Effector memory CD4-positive, alpha-beta T cell (primary cell): ENCODE data around the gene CDKAL1.

Experiments
- DNase-seq, 3 donors: peaks; one replicate each; pipeline ENCODE4 v3.0.0-alpha.2; 2020
- H3K27ac ChIP-seq: 2 replicates; pipeline ENCODE4 v1.7.0; 2013; ENCODE audit warnings: mild to moderate bottlenecking, low read length, moderate library complexity; ENCODE audit not compliant: insufficient read depth, poor library complexity, severe bottlenecking
- H3K27me3 ChIP-seq: replicated peaks from 2 replicates; pipeline ENCODE4 v1.7.0; 2013; ENCODE audit warnings: mild to moderate bottlenecking, low read length; ENCODE audit not compliant: insufficient read depth, control insufficient read depth, poor library complexity, severe bottlenecking
- H3K36me3 ChIP-seq: 2 replicates; pipeline ENCODE4 v1.7.0; 2013; ENCODE audit warnings: mild to moderate bottlenecking, low read length, moderate library complexity; ENCODE audit not compliant: control insufficient read depth, insufficient read depth
- H3K4me1 ChIP-seq: 2 replicates; pipeline ENCODE4 v1.7.0; 2013; ENCODE audit warnings: low read length, mild to moderate bottlenecking; ENCODE audit not compliant: control insufficient read depth, insufficient read depth, poor library complexity, severe bottlenecking
- H3K4me3 ChIP-seq: 2 replicates; pipeline ENCODE4 v1.7.0; 2013; ENCODE audit warnings: low read length, low read depth, mild to moderate bottlenecking; ENCODE audit not compliant: insufficient read depth, poor library complexity, severe bottlenecking
- H3K9me3 ChIP-seq: 2 replicates; pipeline ENCODE4 v1.7.0; 2013; ENCODE audit warnings: mild to moderate bottlenecking, low read length, moderate library complexity; ENCODE audit not compliant: control insufficient read depth

CDKAL1 gene

GRCh38 chr6:21098744-21099143, 564.5 kb downstream of the CDKAL1 start:
- Histone ChIP-seq H3K9me3 (no peaks in the 10 kb centered on the region), H3K27me3 (no peaks in the 10 kb centered on the region), H3K4me1 (no peaks in the 10 kb centered on the region), H3K27ac (no peak overlapping the region), H3K36me3 (peaks cover 3% of the 10 kb centered on the region), H3K4me3 (no peak overlapping the region)
- no peak for DNase-seq

GRCh38 chr6:21099338-21100314, 565.4 kb downstream of the CDKAL1 start:
- Histone ChIP-seq H3K36me3 (peaks cover 3% of the 10 kb centered on the region), H3K4me3 (no peak overlapping the region), H3K27me3 (no peaks in the 10 kb centered on the region), H3K9me3 (no peaks in the 10 kb centered on the region), H3K27ac (no peak overlapping the region), H3K4me1 (no peaks in the 10 kb centered on the region)
- no peak for DNase-seq

GRCh38 chr6:21100991-21101390, 566.7 kb downstream of the CDKAL1 start:
- Histone ChIP-seq H3K4me1 (no peaks in the 10 kb centered on the region), H3K4me3 (no peak overlapping the region), H3K9me3 (no peaks in the 10 kb centered on the region), H3K27me3 (no peaks in the 10 kb centered on the region), H3K27ac (no peak overlapping the region), H3K36me3 (peaks cover 3% of the 10 kb centered on the region)
- DNase-seq = no peak

- Histone ChIP-seq H3K9me3 (no peaks in the 10 kb centered on the region), H3K27ac (no peak overlapping the region), H3K4me1 (no peaks in the 10 kb centered on the region), H3K4me3 (no peak overlapping the region), H3K36me3 (peaks cover 3% of the 10 kb centered on the region), H3K27me3 (no peaks in the 10 kb centered on the region)
- no peak for DNase-seq
Measured at GRCh38 chr6:21101694-21102093, 567.4 kb downstream of the CDKAL1 start.

GRCh38 chr6:21102201-21102600, 567.9 kb downstream of the CDKAL1 start:
- DNase-seq = no peak
- H3K36me3 ChIP-seq = peaks cover 3% of the 10 kb centered on the region
- H3K27ac ChIP-seq = no peak overlapping the region
- no peaks in the 10 kb centered on the region for H3K9me3 ChIP-seq
- H3K27me3 ChIP-seq = no peaks in the 10 kb centered on the region
- H3K4me1 ChIP-seq = no peaks in the 10 kb centered on the region
- H3K4me3 ChIP-seq = no peak overlapping the region

- Histone ChIP-seq H3K4me1 (no peaks in the 10 kb centered on the region), H3K27ac (no peak overlapping the region), H3K27me3 (no peaks in the 10 kb centered on the region), H3K36me3 (peaks cover 3% of the 10 kb centered on the region), H3K4me3 (no peak overlapping the region), H3K9me3 (no peaks in the 10 kb centered on the region)
- DNase-seq = no peak
Measured at GRCh38 chr6:21102624-21103023, 568.4 kb downstream of the CDKAL1 start.

- Histone ChIP-seq H3K36me3 (peaks cover 6% of the 10 kb centered on the region), H3K9me3 (no peaks in the 10 kb centered on the region), H3K27ac (no peak overlapping the region), H3K4me1 (no peaks in the 10 kb centered on the region), H3K4me3 (no peak overlapping the region), H3K27me3 (no peaks in the 10 kb centered on the region)
- no peak for DNase-seq
Measured at GRCh38 chr6:21103626-21104224, 569.5 kb downstream of the CDKAL1 start.

GRCh38 chr6:21104288-21104687, 570.0 kb downstream of the CDKAL1 start:
- no peak overlapping the region for H3K4me3 ChIP-seq
- H3K27ac ChIP-seq = no peak overlapping the region
- no peaks in the 10 kb centered on the region for H3K9me3 ChIP-seq
- peaks cover 6% of the 10 kb centered on the region for H3K36me3 ChIP-seq
- no peaks in the 10 kb centered on the region for H3K4me1 ChIP-seq
- DNase-seq = no peak
- no peaks in the 10 kb centered on the region for H3K27me3 ChIP-seq

- H3K4me1 ChIP-seq = no peaks in the 10 kb centered on the region
- H3K27me3 ChIP-seq = no peaks in the 10 kb centered on the region
- no peak for DNase-seq
- H3K4me3 ChIP-seq = no peak overlapping the region
- no peaks in the 10 kb centered on the region for H3K9me3 ChIP-seq
- no peak overlapping the region for H3K27ac ChIP-seq
- H3K36me3 ChIP-seq = peaks cover 3% of the 10 kb centered on the region
Measured at GRCh38 chr6:21107796-21108195, 573.5 kb downstream of the CDKAL1 start.
